Panc1 (cell line): Measurements from ENCODE around the gene DEPP1. TPM values are rescaled to one million over a fixed set of nuclear protein-coding genes. Genes with fewer than 3 reads are reported as not detected.

ENCODE experiments used
- ATAC-seq: fragments of 200-7000 bp; cut with Tn5 transposase; 2 replicates; pipeline ENCODE4 v1.9.1; 2020; ENCODE audit warnings: mild to moderate bottlenecking, moderate library complexity
- BruUV-seq: library from RNA; stranded (reverse); fragments of 400-500 nt; replicated peaks from 2 replicates; lab custom pipeline; 2021; lab: Mats Ljungman, UMichigan
- CTCF ChIA-PET: fragments of 300-600 bp; sonication (Branson Sonifier 250); formaldehyde crosslinking; loops from one replicate; lab custom pipeline; 2022; ENCODE audit warnings: antibody characterized with exemption; lab: Charles Lee
- POLR2A ChIA-PET: fragments of 300-600 bp; sonication (Branson Sonifier 250); formaldehyde crosslinking; loops from one replicate; lab custom pipeline; 2022; ENCODE audit warnings: antibody characterized with exemption; lab: Charles Lee
- DNase-seq: peaks from one replicate; pipeline ENCODE4 v3.0.0-alpha.2; 2010; ENCODE audit warnings: low read depth, low spot score
- H3K27ac ChIP-seq: 2 replicates; pipeline ENCODE4 v1.5.1; 2011; ENCODE audit warnings: mild to moderate bottlenecking, low read length, inconsistent platforms
- H3K27me3 ChIP-seq: fragments of 200-500 bp; sonication (Bioruptor generic); 2 replicates; pipeline ENCODE4 v1.6.0; 2014; ENCODE audit warnings: low read length, inconsistent platforms; ENCODE audit not compliant: control insufficient read depth, insufficient read depth
- H3K36me3 ChIP-seq: fragments of 200-500 bp; sonication (Bioruptor generic); 2 replicates; pipeline ENCODE4 v1.5.1; 2014; ENCODE audit warnings: inconsistent platforms, mild to moderate bottlenecking, low read length, moderate library complexity; ENCODE audit not compliant: control insufficient read depth, insufficient read depth
- H3K4me1 ChIP-seq: 2 replicates; pipeline ENCODE4 v1.5.1; 2011; ENCODE audit warnings: inconsistent platforms, mild to moderate bottlenecking, low read length, moderate library complexity; ENCODE audit not compliant: control insufficient read depth, insufficient read depth
- H3K4me3 ChIP-seq, 2 experiments: 2 replicates each; pipeline ENCODE4 v1.5.1; 2011 to 2012; ENCODE audit warnings: low read depth in 2 of 2, low read length in 2 of 2, mild to moderate bottlenecking in 2 of 2, inconsistent platforms in 1 of 2, moderate library complexity in 1 of 2
- H3K9me3 ChIP-seq: fragments of 200-500 bp; sonication (Bioruptor generic); 2 replicates; pipeline ENCODE4 v1.5.1; 2014; ENCODE audit warnings: low read depth, mild to moderate bottlenecking, inconsistent platforms, low read length, moderate library complexity; ENCODE audit not compliant: control insufficient read depth, insufficient read depth
- POLR2AphosphoS5 ChIP-seq: IDR thresholded peaks from 2 replicates; pipeline ENCODE4 v1.6.1; 2012; ENCODE audit warnings: mild to moderate bottlenecking, low read depth, low read length, moderate library complexity
- SIN3A ChIP-seq: IDR thresholded peaks from 2 replicates; pipeline ENCODE4 v1.6.1; 2012; ENCODE audit warnings: low read depth, mild to moderate bottlenecking, low read length, moderate library complexity, borderline replicate concordance; ENCODE audit not compliant: insufficient read depth
- TCF7L2 ChIP-seq: IDR thresholded peaks from 2 replicates; pipeline ENCODE4 v1.6.1; 2011; ENCODE audit warnings: mild to moderate bottlenecking, low read depth, low read length, inconsistent platforms
- in situ Hi-C: cut with HindIII; loops from 2 replicates; pipeline ENCODE4 v1.10.0; 2016; ENCODE audit warnings: low sequenced_read_pairs, low pct_unique_long_range_greater_than_20kb
- intact Hi-C: fragments of 100-400 bp; cut with micrococcal nuclease; formaldehyde crosslinking; loops from one replicate; pipeline ENCODE4 v1.10.0; 2022; ENCODE audit not compliant: unreplicated experiment
- total RNA-seq: library from RNA; stranded (reverse); gene quantifications from one replicate; pipeline ENCODE4 v1.2.1, GENCODE V29; 2021; ENCODE audit not compliant: unreplicated experiment
- TF ChIP-seq, protein P1 (sequence below), 2 experiments: IDR thresholded peaks; 2 replicates each; pipeline ENCODE4 v1.6.1; 2011 to 2012; ENCODE audit warnings: low read depth in 2 of 2, control low read depth in 1 of 2, low read length in 1 of 2, mild to moderate bottlenecking in 1 of 2, moderate library complexity in 1 of 2; ENCODE audit not compliant: insufficient read depth in 1 of 2
- TF ChIP-seq, protein P2 (sequence below): fragments of 450-650 bp; IDR thresholded peaks from 2 replicates; pipeline ENCODE4 v1.5.1; 2017; ENCODE audit warnings: mild to moderate bottlenecking

The DEPP1 gene
- total RNA-seq, 1 experiment from 2014 or later, result 16.6 TPM

DNA sequence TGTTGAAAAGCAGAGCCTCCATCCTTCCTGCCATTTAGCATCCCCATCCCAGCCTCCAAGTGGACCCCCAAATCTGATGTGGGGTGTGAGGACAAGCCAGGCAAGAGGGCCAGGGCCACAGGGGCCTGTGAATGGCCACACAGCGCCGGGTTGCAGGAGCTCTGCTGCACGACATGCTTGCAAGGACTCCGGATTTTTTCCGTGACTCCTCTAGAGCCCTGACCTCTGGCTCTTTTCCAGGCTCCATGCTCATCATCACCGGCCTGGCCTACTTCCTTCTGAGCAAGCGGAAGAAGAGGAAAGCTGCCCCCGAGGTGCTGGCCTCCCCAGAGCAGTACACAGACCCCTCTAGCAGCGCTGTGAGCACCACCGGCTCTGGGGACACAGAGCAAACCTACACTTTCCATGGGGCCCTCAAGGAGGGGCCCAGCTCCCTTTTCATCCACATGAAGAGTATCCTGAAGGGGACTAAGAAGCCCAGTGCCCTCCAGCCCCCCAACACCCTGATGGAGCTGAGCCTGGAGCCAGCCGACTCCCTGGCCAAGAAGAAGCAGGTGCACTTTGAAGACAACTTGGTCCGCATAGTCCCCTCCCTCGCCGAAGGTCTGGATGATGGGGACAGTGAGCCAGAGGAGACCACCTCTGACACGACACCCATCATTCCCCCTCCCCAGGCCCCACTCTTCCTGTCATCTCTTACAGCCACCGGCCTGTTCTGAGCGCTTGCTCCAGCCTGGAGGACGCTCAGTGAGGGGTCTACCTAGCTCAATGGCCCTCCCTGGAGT, 44.0 kb downstream of the DEPP1 start:
- in situ Hi-C loops (no loop called here), intact Hi-C loops (loop anchor here (5.0 kb wide), 1 partner anchor 73 kb away; no protein-coding TSS in a partner anchor)
- no peak for TF ChIP-seq SIN3A
- TF ChIP-seq POLR2AphosphoS5, result no peak
- TF ChIP-seq TCF7L2, result no peak
- TF ChIP-seq, protein P1, sequence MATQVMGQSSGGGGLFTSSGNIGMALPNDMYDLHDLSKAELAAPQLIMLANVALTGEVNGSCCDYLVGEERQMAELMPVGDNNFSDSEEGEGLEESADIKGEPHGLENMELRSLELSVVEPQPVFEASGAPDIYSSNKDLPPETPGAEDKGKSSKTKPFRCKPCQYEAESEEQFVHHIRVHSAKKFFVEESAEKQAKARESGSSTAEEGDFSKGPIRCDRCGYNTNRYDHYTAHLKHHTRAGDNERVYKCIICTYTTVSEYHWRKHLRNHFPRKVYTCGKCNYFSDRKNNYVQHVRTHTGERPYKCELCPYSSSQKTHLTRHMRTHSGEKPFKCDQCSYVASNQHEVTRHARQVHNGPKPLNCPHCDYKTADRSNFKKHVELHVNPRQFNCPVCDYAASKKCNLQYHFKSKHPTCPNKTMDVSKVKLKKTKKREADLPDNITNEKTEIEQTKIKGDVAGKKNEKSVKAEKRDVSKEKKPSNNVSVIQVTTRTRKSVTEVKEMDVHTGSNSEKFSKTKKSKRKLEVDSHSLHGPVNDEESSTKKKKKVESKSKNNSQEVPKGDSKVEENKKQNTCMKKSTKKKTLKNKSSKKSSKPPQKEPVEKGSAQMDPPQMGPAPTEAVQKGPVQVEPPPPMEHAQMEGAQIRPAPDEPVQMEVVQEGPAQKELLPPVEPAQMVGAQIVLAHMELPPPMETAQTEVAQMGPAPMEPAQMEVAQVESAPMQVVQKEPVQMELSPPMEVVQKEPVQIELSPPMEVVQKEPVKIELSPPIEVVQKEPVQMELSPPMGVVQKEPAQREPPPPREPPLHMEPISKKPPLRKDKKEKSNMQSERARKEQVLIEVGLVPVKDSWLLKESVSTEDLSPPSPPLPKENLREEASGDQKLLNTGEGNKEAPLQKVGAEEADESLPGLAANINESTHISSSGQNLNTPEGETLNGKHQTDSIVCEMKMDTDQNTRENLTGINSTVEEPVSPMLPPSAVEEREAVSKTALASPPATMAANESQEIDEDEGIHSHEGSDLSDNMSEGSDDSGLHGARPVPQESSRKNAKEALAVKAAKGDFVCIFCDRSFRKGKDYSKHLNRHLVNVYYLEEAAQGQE (IDR thresholded peaks at IDR 0.05; ENCODE audit: insufficient read depth in 1 of 2, low read depth in 2 of 2, low read length in 1 of 2), result no peak
- TF ChIP-seq, protein P2, sequence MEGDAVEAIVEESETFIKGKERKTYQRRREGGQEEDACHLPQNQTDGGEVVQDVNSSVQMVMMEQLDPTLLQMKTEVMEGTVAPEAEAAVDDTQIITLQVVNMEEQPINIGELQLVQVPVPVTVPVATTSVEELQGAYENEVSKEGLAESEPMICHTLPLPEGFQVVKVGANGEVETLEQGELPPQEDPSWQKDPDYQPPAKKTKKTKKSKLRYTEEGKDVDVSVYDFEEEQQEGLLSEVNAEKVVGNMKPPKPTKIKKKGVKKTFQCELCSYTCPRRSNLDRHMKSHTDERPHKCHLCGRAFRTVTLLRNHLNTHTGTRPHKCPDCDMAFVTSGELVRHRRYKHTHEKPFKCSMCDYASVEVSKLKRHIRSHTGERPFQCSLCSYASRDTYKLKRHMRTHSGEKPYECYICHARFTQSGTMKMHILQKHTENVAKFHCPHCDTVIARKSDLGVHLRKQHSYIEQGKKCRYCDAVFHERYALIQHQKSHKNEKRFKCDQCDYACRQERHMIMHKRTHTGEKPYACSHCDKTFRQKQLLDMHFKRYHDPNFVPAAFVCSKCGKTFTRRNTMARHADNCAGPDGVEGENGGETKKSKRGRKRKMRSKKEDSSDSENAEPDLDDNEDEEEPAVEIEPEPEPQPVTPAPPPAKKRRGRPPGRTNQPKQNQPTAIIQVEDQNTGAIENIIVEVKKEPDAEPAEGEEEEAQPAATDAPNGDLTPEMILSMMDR, result no peak
- no TSS peak for BruUV-seq
- no peaks in the 10 kb centered on the region for H3K27me3 ChIP-seq
- no peak overlapping the region for H3K4me3 ChIP-seq
- ChIA-PET POLR2A (no interaction called here), CTCF (interaction anchor here (0.5 to 2.8 kb wide), 2 partner anchors 42 to 1029 kb away, joined by 7 to 17 read pairs; no protein-coding TSS in a partner anchor)
- no peaks in the 10 kb centered on the region for H3K36me3 ChIP-seq
- DNase-seq (no peak), ATAC-seq (no peak)
- no peak overlapping the region for H3K27ac ChIP-seq
- H3K4me1 ChIP-seq, result 0 out of 2 replicates have a peak, but pooled peaks cover 3% of the 10 kb centered on the region
- H3K9me3 ChIP-seq, result no peaks in the 10 kb centered on the region

DNA sequence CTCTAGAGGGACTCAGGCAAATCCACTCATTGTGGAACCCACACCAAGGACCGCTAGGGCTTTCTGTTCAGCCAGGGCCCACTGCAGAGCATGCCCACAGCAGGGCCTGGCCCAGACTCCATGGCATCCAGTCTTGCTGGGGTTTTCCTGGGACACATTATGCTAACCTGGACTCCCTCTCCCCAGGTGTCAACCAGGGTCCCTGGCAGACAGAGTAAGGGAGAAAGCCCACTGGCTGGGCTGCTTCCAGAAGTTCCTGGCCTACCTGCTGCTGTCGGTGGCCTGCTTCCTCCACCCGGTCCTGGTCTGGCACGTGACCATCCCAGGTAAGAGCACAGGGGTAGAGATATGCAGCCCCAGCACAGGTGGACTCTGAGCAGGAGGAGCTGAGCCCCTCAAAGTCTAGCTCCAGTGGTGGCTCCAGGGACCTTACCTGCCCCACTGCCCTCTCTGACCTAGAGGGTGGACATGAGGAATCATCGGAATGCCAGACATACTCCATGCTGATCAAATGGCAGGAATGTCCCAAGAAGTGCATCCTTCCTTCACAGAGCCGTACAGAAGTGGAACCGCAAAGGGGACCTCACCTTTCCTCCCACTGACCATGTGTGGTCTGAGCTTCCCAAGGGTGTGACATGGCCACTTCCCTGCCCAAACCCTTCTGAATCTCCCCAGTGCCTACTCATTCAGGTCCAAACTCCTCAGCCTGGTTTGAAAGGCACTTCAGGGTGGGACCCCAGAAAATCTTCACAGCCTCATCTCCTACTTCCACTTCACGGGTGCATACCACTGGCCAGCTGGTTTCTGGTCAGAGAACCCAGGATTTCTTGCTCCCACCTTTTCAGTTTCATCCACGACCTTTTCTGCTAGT, 44.9 kb downstream of the DEPP1 start:
- ChIA-PET POLR2A (no interaction called here), CTCF (interaction anchor here (0.5 to 2.8 kb wide), 9 partner anchors 10 to 1623 kb away, joined by 3 to 17 read pairs (median 4); partner anchors contain the start of genes DEPP1, GPRIN2 and ZNF22)

More for the DNA sequence above, 44.9 kb downstream of the DEPP1 start:
- ATAC-seq (no peak), DNase-seq (no peak)
- Histone ChIP-seq H3K27me3 (no peaks in the 10 kb centered on the region), H3K9me3 (no peaks in the 10 kb centered on the region), H3K4me1 (0 out of 2 replicates have a peak, but pooled peaks cover 3% of the 10 kb centered on the region), H3K27ac (no peak overlapping the region), H3K36me3 (no peaks in the 10 kb centered on the region), H3K4me3 (no peak overlapping the region)
- no TSS peak for BruUV-seq
- in situ Hi-C loops, result no loop called here
- intact Hi-C loops, result loop anchor here (2.0 to 5.0 kb wide), 2 partner anchors 41 to 74 kb away; no protein-coding TSS in a partner anchor
- no peak for TF ChIP-seq POLR2AphosphoS5
- no peak for TF ChIP-seq SIN3A
- TF ChIP-seq, protein P1 (IDR thresholded peaks at IDR 0.05; ENCODE audit: insufficient read depth in 1 of 2, low read depth in 2 of 2, low read length in 1 of 2), result no peak
- no peak for TF ChIP-seq TCF7L2
- TF ChIP-seq, protein P2, result no peak
